B cell (primary cell): ENCODE data around the gene CHRFAM7A. TPM values are rescaled to one million over a fixed set of nuclear protein-coding genes. Genes with fewer than 3 reads are reported as not detected.
A peak's percentile ranks its signal among the peaks of the same experiment; 100 is the strongest.
"Not testable (repeated sequence)": the region's sequence is repeated elsewhere in the genome, so short reads cannot be mapped to it uniquely, and the experiment has no call there.

ENCODE experiments used
- ATAC-seq: fragments of 200-7000 bp; cut with Tn5 transposase; one replicate; pipeline ENCODE4 v1.10.0; 2021; ENCODE audit warnings: low read depth, mild to moderate bottlenecking, moderate number of reproducible peaks, moderate library complexity
- CTCF ChIA-PET: fragments of 350-600 bp; sonication (Branson Sonifier 250); formaldehyde crosslinking; loops from one replicate; lab custom pipeline; 2021; ENCODE audit warnings: antibody characterized with exemption, inconsistent platforms; lab: Charles Lee
- POLR2A ChIA-PET: fragments of 350-600 bp; sonication (Branson Sonifier 250); formaldehyde crosslinking; loops from one replicate; lab custom pipeline; 2021; ENCODE audit warnings: antibody characterized with exemption; lab: Charles Lee
- DNase-seq: peaks from one replicate; pipeline ENCODE4 v3.0.0; 2013
- H2AFZ ChIP-seq: 2 replicates; pipeline ENCODE4 v1.6.1; 2012; ENCODE audit warnings: mild to moderate bottlenecking, low read depth, low read length; ENCODE audit not compliant: insufficient read depth, poor library complexity, severe bottlenecking
- H3K27ac ChIP-seq, 2 donors: 1 replicate in 1 of 2; 2 replicates in 1 of 2; pipeline ENCODE4 v1.5.1; 2012 to 2013; ENCODE audit warnings: low read length in 2 of 2, mild to moderate bottlenecking in 2 of 2, moderate library complexity in 1 of 2
- H3K27me3 ChIP-seq, 4 experiments: fragments of 200-600 bp in 1 of 4; sonication (generic) in 1 of 4; replicated peaks in 1 of 4; 1 replicate in 2 of 4; 2 replicates in 2 of 4; pipeline versions ENCODE4 v1.6.1 to v1.7.0; 2013 to 2016; ENCODE audit warnings: low read length in 3 of 4, mild to moderate bottlenecking in 2 of 4, mixed read lengths in 1 of 4, moderate library complexity in 1 of 4; ENCODE audit not compliant: insufficient read depth in 4 of 4, control insufficient read depth in 3 of 4; ENCODE audit errors: control extremely low read depth in 1 of 4
- H3K36me3 ChIP-seq, 2 experiments: replicated peaks in 1 of 2; 1 replicate in 1 of 2; 2 replicates in 1 of 2; pipeline versions ENCODE4 v1.6.1 to v1.7.1; 2013; ENCODE audit warnings: low read length in 1 of 2; ENCODE audit not compliant: insufficient read depth in 2 of 2, control insufficient read depth in 1 of 2; ENCODE audit errors: control extremely low read depth in 1 of 2, extremely low read depth in 1 of 2
- H3K4me1 ChIP-seq, 2 donors: fragments of 200-600 bp in 1 of 2; sonication (generic) in 1 of 2; 1 replicate in 1 of 2; 2 replicates in 1 of 2; pipeline versions ENCODE4 v1.5.1 to v1.6.1; 2013 to 2017; ENCODE audit warnings: low read length in 2 of 2; ENCODE audit not compliant: control insufficient read depth in 2 of 2, insufficient read depth in 2 of 2
- H3K4me2 ChIP-seq: replicated peaks from 2 replicates; pipeline ENCODE3; 2012; ENCODE audit warnings: mild to moderate bottlenecking, low read depth, low read length; ENCODE audit not compliant: poor library complexity, severe bottlenecking
- H3K4me3 ChIP-seq, 5 experiments: fragments of 200-600 bp in 1 of 5; sonication (generic) in 1 of 5; 1 replicate in 3 of 5; 2 replicates in 2 of 5; pipeline versions ENCODE4 v1.5.1 to v1.7.0; 2011 to 2016; ENCODE audit warnings: low read length in 4 of 5, mild to moderate bottlenecking in 4 of 5, low read depth in 2 of 5, control low read depth in 1 of 5, moderate library complexity in 1 of 5; ENCODE audit not compliant: insufficient read depth in 1 of 5; ENCODE audit errors: control extremely low read depth in 1 of 5, extremely low read depth in 1 of 5
- H3K79me2 ChIP-seq: fragments of 200-600 bp; sonication (generic); one replicate; pipeline ENCODE4 v1.6.0; 2016; ENCODE audit warnings: low read length; ENCODE audit not compliant: control insufficient read depth, insufficient read depth
- H3K9ac ChIP-seq: fragments of 200-600 bp; sonication (generic); 2 replicates; pipeline ENCODE4 v1.6.1; 2017; ENCODE audit warnings: mild to moderate bottlenecking, low read length, moderate library complexity
- H3K9me3 ChIP-seq, 3 donors: one replicate each; pipeline versions ENCODE4 v1.6.1 to v1.7.1; 2013; ENCODE audit warnings: low read length in 2 of 3; ENCODE audit not compliant: control insufficient read depth in 2 of 3, insufficient read depth in 1 of 3; ENCODE audit errors: control extremely low read depth in 1 of 3
- H4K20me1 ChIP-seq: 2 replicates; pipeline ENCODE4 v1.6.0; 2012; ENCODE audit warnings: mild to moderate bottlenecking, low read length; ENCODE audit not compliant: insufficient read depth, control insufficient read depth, poor library complexity, severe bottlenecking
- H3K27ac Mint-ChIP-seq: one replicate; pipeline ENCODE4 v1.8.0; 2021; ENCODE audit warnings: mixed read lengths
- H3K27me3 Mint-ChIP-seq: one replicate; pipeline ENCODE4 v1.8.0; 2021; ENCODE audit warnings: mixed read lengths
- H3K4me1 Mint-ChIP-seq: one replicate; pipeline ENCODE4 v1.8.0; 2021; ENCODE audit warnings: mixed read lengths
- H3K4me3 Mint-ChIP-seq: one replicate; pipeline ENCODE4 v1.8.0; 2021; ENCODE audit warnings: mixed read lengths
- H3K9me3 Mint-ChIP-seq: one replicate; pipeline ENCODE4 v1.8.0; 2022; ENCODE audit warnings: mixed read lengths; ENCODE audit not compliant: insufficient read depth
- WGBS: methylation state at CpG from one replicate; pipeline ENCODE4 v1.1.5; 2013; ENCODE audit warnings: missing lambda C conversion rate; ENCODE audit not compliant: insufficient coverage; 5-methylcytosine and 5-hydroxymethylcytosine counted together
- intact Hi-C: fragments of 100-400 bp; cut with micrococcal nuclease; formaldehyde crosslinking; loops from one replicate; pipeline ENCODE4 v1.10.0; 2022
- polyA plus RNA-seq: library from polyadenylated mRNA; depleted of rRNA; stranded (reverse); fragments of >200 nt; gene quantifications from 2 replicates; pipeline ENCODE4 v1.2.3, GENCODE V29; 2012
- total RNA-seq, 2 donors: library from RNA; stranded (reverse); fragments of 120-200 nt in 1 of 2; gene quantifications; 1 replicate in 1 of 2; 2 replicates in 1 of 2; pipeline versions ENCODE4 v1.2.3 to v1.2.4, GENCODE V29; 2013 to 2022

Gene CHRFAM7A
- total and polyA plus RNA-seq, 2 donors (not counting 1 experiment from before 2014, with no cell fraction given), result 0.61 to 1.1 TPM

DNA sequence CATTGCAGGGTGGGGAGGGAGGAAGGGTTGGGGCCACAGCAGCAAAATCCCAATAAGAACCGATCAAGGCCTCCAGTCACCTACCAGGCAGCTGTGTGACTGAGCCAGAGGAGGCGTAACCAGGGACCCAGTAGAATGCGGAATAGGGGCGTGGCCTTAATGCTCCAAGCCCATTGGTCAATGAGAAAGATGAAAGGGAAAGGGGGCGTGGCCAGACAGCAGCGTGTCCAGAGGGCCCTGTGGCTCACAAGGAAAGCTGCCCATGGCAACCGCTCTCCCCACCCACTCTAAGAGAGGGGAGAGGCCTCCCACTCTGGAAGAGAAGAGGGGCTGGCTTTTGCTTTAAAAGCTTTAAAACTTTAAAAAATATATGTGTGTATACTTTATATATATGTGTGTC is 20.8 kb upstream of the CHRFAM7A start, which contains the start of gene GOLGA8R:
GOLGA8R (minus strand) TSS at position 101 of the 400 bp plus-strand sequence; CDS start at position 3, 98 bp downstream.
- H3K36me3 ChIP-seq, POLR2A ChIA-PET, intact Hi-C loops, CTCF ChIA-PET, H3K4me3 Mint-ChIP-seq, H4K20me1 ChIP-seq, DNase-seq, H3K27me3 ChIP-seq, H3K9ac ChIP-seq, H3K27ac Mint-ChIP-seq, H3K4me2 ChIP-seq, H3K4me1 Mint-ChIP-seq, H3K27me3 Mint-ChIP-seq, H2AFZ ChIP-seq, H3K27ac ChIP-seq, H3K4me3 ChIP-seq, H3K4me1 ChIP-seq, H3K79me2 ChIP-seq, ATAC-seq, H3K9me3 Mint-ChIP-seq, H3K9me3 ChIP-seq: not testable (repeated sequence)
- no CpG with 5 or more reads among the region's 7 CpGs for WGBS

DNA sequence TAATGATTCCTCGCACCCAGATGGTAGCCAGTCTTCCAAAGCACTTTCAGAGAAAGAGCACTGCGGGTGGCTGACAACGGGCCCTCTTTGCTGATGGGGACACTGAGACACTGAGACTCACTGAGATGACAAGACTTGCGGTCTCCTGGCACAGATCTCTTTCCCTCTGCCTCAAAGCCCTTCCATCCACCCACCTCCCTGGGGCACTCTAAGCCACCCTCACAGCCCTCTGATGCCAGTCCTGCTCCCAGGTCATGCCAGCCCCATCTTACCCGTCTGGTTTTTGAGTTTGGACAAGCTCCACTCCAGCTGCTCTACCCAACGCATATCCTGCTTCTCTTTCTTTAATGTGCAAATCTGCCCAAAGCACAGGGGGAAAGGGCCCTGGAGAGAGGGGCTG is 14.3 kb upstream of the CHRFAM7A start:
- H3K4me1 Mint-ChIP-seq, ATAC-seq, H3K79me2 ChIP-seq, intact Hi-C loops, H3K9ac ChIP-seq, H3K4me2 ChIP-seq, CTCF ChIA-PET, H3K9me3 Mint-ChIP-seq, H3K27ac ChIP-seq, H3K4me3 Mint-ChIP-seq, H3K4me1 ChIP-seq, H3K27ac Mint-ChIP-seq, H3K27me3 ChIP-seq, H3K4me3 ChIP-seq, H2AFZ ChIP-seq, H3K9me3 ChIP-seq, H3K36me3 ChIP-seq, POLR2A ChIA-PET, H3K27me3 Mint-ChIP-seq, H4K20me1 ChIP-seq: not testable (repeated sequence)
- DNase-seq, result peak; percentile 1
- WGBS, result 100% methylated on average over 2 of the region's 6 CpGs

DNA sequence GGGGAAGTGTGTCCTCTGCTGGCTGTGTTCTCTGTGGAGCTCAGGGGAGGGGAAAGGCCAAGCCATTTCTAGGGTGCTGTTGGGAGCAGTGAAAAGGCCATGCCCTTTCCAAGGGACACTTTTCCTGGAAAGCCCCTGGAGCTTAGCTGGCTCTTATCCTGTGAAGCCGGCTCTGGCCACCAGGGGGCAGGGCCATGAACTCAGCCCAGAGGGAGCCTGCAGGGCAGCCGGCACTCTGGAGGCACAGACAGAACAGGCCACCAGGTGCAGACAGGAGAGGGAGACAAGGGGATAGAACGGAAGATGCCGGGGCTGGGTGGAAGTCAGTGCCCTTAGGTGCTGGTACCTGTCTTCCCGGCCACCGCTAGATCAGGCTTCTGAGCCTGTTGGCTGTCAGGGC is 5.6 kb upstream of the CHRFAM7A start:
- POLR2A ChIA-PET, H3K4me3 Mint-ChIP-seq, H3K27ac ChIP-seq, H3K4me1 Mint-ChIP-seq, H3K27me3 Mint-ChIP-seq, H2AFZ ChIP-seq, DNase-seq, H3K36me3 ChIP-seq, H3K4me1 ChIP-seq, H3K9ac ChIP-seq, intact Hi-C loops, CTCF ChIA-PET, H3K27me3 ChIP-seq, H3K27ac Mint-ChIP-seq, H3K9me3 Mint-ChIP-seq, H3K4me2 ChIP-seq, H3K9me3 ChIP-seq, H3K4me3 ChIP-seq, H3K79me2 ChIP-seq, H4K20me1 ChIP-seq: not testable (repeated sequence)
- no CpG with 5 or more reads among the region's 6 CpGs for WGBS
- peak; percentile 58 for ATAC-seq

DNA sequence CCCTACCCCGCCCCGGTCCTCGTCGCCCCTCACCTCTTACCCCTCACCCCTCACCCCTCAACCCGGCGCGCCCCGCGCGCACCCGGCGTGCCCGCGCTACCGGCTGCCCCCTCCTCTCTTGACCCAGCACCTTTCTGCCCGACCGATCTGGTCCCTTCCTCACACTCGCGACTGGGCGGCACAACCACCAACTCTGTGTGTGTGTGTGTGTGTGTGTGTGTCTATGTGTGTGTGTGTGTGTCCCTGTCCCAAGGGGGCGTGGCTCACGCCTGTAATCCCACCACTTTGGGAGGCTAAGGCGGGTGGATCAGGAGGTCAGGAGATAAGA is 288 bp upstream of the CHRFAM7A start:
- H4K20me1 ChIP-seq, H3K27ac Mint-ChIP-seq, H3K9ac ChIP-seq, H3K9me3 ChIP-seq, CTCF ChIA-PET, intact Hi-C loops, H3K27me3 Mint-ChIP-seq, H2AFZ ChIP-seq, H3K4me2 ChIP-seq, H3K4me3 Mint-ChIP-seq, H3K79me2 ChIP-seq, H3K36me3 ChIP-seq, H3K27ac ChIP-seq, H3K4me1 ChIP-seq, DNase-seq, POLR2A ChIA-PET, H3K27me3 ChIP-seq, H3K4me1 Mint-ChIP-seq, H3K4me3 ChIP-seq, H3K9me3 Mint-ChIP-seq: not testable (repeated sequence)
- ATAC-seq, result peak; percentile 41
- WGBS, result no CpG with 5 or more reads among the region's 23 CpGs
